ENCODE results near the gene ABTB1.

Gene ABTB1

GRCh38 chr3:127630811-127631714 is 41.7 kb upstream of the ABTB1 start:
- H3K4me3 ChIP-seq (ENCODE audit: control insufficient read depth, low read depth, low read length) = no peak overlapping the region
- TF ChIP-seq CTCF (conservative IDR thresholded peaks at IDR 0.05; ENCODE audit: control insufficient read depth, insufficient read depth, low read depth, low read length) = no peak

GRCh38 chr3:127632035-127632820 is 40.5 kb upstream of the ABTB1 start:
- no peak overlapping the region for H3K4me3 ChIP-seq (ENCODE audit: control insufficient read depth, low read depth, low read length)
- no peak for DNase-seq (ENCODE audit: low read depth)
- TF ChIP-seq CTCF (conservative IDR thresholded peaks at IDR 0.05; ENCODE audit: control insufficient read depth, insufficient read depth, low read depth, low read length) = no peak

More at GRCh38 chr3:127630811-127631714, 41.7 kb upstream of the ABTB1 start:
- no peak for DNase-seq (ENCODE audit: low read depth)

- no peak for DNase-seq (ENCODE audit: low read depth)
- no peak for TF ChIP-seq CTCF (conservative IDR thresholded peaks at IDR 0.05; ENCODE audit: control insufficient read depth, insufficient read depth, low read depth, low read length)
- no peak overlapping the region for H3K4me3 ChIP-seq (ENCODE audit: control insufficient read depth, low read depth, low read length)
Measured at GRCh38 chr3:127634653-127635052, 38.1 kb upstream of the ABTB1 start.

GRCh38 chr3:127637546-127637945 is 35.2 kb upstream of the ABTB1 start:
- TF ChIP-seq CTCF (conservative IDR thresholded peaks at IDR 0.05; ENCODE audit: control insufficient read depth, insufficient read depth, low read depth, low read length) = no peak
- H3K4me3 ChIP-seq (ENCODE audit: control insufficient read depth, low read depth, low read length) = no peak overlapping the region
- DNase-seq (ENCODE audit: low read depth) = no peak

GRCh38 chr3:127637971-127638370 is 34.8 kb upstream of the ABTB1 start:
- no peak for DNase-seq (ENCODE audit: low read depth)
- no peak for TF ChIP-seq CTCF (conservative IDR thresholded peaks at IDR 0.05; ENCODE audit: control insufficient read depth, insufficient read depth, low read depth, low read length)
- H3K4me3 ChIP-seq (ENCODE audit: control insufficient read depth, low read depth, low read length) = no peak overlapping the region

GRCh38 chr3:127639173-127640041 is 33.3 kb upstream of the ABTB1 start:
- TF ChIP-seq CTCF (conservative IDR thresholded peaks at IDR 0.05; ENCODE audit: control insufficient read depth, insufficient read depth, low read depth, low read length) = no peak
- DNase-seq (ENCODE audit: low read depth) = peak; percentile 3
- no peak overlapping the region for H3K4me3 ChIP-seq (ENCODE audit: control insufficient read depth, low read depth, low read length)
